ENCODE measurements around the gene FUCA1. TPM values are rescaled to one million over a fixed set of nuclear protein-coding genes. Genes with fewer than 3 reads are reported as not detected.

FUCA1 gene
- total and polyA plus RNA-seq, 2 of the 8 experiments (the other 6 are each of a cell fraction or from before 2014, with no cell fraction given) = 5.9 to 6.4 TPM

DNA sequence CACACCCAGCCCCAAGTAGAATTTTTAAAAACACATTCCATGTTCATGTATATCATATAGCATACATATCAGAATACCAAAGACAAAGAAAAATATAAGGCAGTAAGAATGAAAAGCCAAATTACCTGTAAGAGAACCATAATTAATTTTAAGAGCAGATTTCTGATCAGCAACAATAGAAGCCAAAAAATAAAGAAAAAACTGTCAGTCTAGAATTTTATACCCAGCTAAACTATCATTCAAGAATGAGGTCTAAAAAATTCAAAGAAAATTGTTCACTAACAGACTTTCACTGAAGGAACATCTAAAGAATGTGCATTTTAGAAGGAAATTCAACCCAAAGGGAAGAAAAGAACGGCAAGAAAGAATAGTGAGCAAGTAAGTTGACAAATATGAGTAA lies 10.6 kb upstream of the FUCA1 start:
- Histone ChIP-seq H2BK12ac (ENCODE audit: low read depth, low read length) (no peak overlapping the region), H3K27ac (ENCODE audit: low read depth, low read length) (no peak overlapping the region), H3K4ac (replicated peaks; ENCODE audit: insufficient read length, low read depth, low read length) (no peak overlapping the region), H3K27me3 (replicated peaks in 1 of 4; ENCODE audit: control insufficient read depth in 3 of 4, extremely low read depth in 1 of 4, insufficient read depth in 3 of 4, low read length in 3 of 4) (no peaks in the 10 kb centered on the region), H2BK5ac (ENCODE audit: low read depth, low read length) (no peak overlapping the region), H4K5ac (ENCODE audit: insufficient read length, low read depth, low read length) (no peak overlapping the region), H2BK120ac (replicated peaks; ENCODE audit: low read depth, low read length) (no peak overlapping the region), H3K4me3 (ENCODE audit: extremely low read depth in 1 of 4, insufficient read depth in 2 of 4, low read depth in 3 of 4, low read length in 4 of 4) (no peak overlapping the region), H3K9me3 (ENCODE audit: insufficient read depth in 2 of 2, low read depth in 1 of 2, low read length in 1 of 2) (peaks cover 0 to 12% of the 10 kb centered on the region in 2 experiments; a peak in 2 of 4 replicates), H3K23me2 (ENCODE audit: low read depth, low read length) (no peaks in the 10 kb centered on the region), H3K36me3 (ENCODE audit: control insufficient read depth in 2 of 4, insufficient read depth in 4 of 4, low read length in 3 of 4) (no peaks in the 10 kb centered on the region), H3K79me2 (ENCODE audit: control insufficient read depth in 1 of 2, insufficient read depth in 2 of 2, low read length in 2 of 2) (no peaks in the 10 kb centered on the region), H2AK5ac (ENCODE audit: low read depth, low read length) (no peak overlapping the region), H2BK20ac (ENCODE audit: low read length) (no peak overlapping the region), H3K23ac (ENCODE audit: insufficient read length) (no peak overlapping the region), H4K8ac (ENCODE audit: extremely low read depth, insufficient read depth, low read length) (no peak overlapping the region), H4K20me1 (replicated peaks in 1 of 2; ENCODE audit: control insufficient read depth in 1 of 2, insufficient read depth in 2 of 2, low read length in 2 of 2) (no peaks in the 10 kb centered on the region), H3K56ac (replicated peaks; ENCODE audit: insufficient read length, low read depth, low read length) (no peak overlapping the region), H2AFZ (ENCODE audit: low read length) (no peak overlapping the region), H3K14ac (ENCODE audit: insufficient read length) (no peak overlapping the region), H3K4me1 (replicated peaks in 1 of 4; ENCODE audit: control insufficient read depth in 3 of 4, insufficient read depth in 4 of 4, low read length in 3 of 4) (no peaks in the 10 kb centered on the region), H3K79me1 (ENCODE audit: low read depth, low read length) (no peaks in the 10 kb centered on the region), H3K9ac (replicated peaks in 1 of 4; ENCODE audit: extremely low read depth in 1 of 4, low read depth in 3 of 4, low read length in 3 of 4) (no peak overlapping the region), H3K18ac (ENCODE audit: extremely low read depth, low read length) (no peak overlapping the region), H4K91ac (replicated peaks; ENCODE audit: insufficient read length, low read length) (no peak overlapping the region), H2BK15ac (ENCODE audit: low read length) (no peak overlapping the region), H3K4me2 (ENCODE audit: insufficient read depth in 1 of 2, low read depth in 2 of 2, low read length in 2 of 2) (no peak overlapping the region)
- CTCF ChIA-PET (ENCODE audit: partially characterized antibody) = no interaction called here
- no peak for DNase-seq (ENCODE audit: low read depth in 1 of 2, low spot score in 2 of 2)
- no peak for TF ChIP-seq SRF (IDR thresholded peaks at IDR 0.05; ENCODE audit: low read depth, low read length)
- TF ChIP-seq RXRA (IDR thresholded peaks at IDR 0.05; ENCODE audit: insufficient read depth, low read depth, low read length) = no peak
- TF ChIP-seq BACH1 (IDR thresholded peaks at IDR 0.05; ENCODE audit: low read length) = no peak
- TF ChIP-seq PHF8 (conservative IDR thresholded peaks at IDR 0.05; ENCODE audit: low read depth, low read length) = no peak
- TF ChIP-seq YY1 (IDR thresholded peaks at IDR 0.05; ENCODE audit: low read depth, low read length) = no peak
- TF ChIP-seq CEBPB (IDR thresholded peaks at IDR 0.05; ENCODE audit: low read depth, low read length) = no peak
- no peak for TF ChIP-seq SIN3A (conservative IDR thresholded peaks at IDR 0.05 in 1 of 2, IDR thresholded peaks at IDR 0.05 in 1 of 2; ENCODE audit: low read depth in 1 of 2, low read length in 2 of 2)
- no peak for TF ChIP-seq GTF2F1 (IDR thresholded peaks at IDR 0.05; ENCODE audit: borderline replicate concordance, low read depth, low read length)
- TF ChIP-seq TAF1 (IDR thresholded peaks at IDR 0.05; ENCODE audit: low read depth, low read length) = no peak
- no peak for TF ChIP-seq CHD1 (IDR thresholded peaks at IDR 0.05; ENCODE audit: low read depth, low read length)
- TF ChIP-seq CREB1 (IDR thresholded peaks at IDR 0.05) = no peak
- TF ChIP-seq, protein P1, sequence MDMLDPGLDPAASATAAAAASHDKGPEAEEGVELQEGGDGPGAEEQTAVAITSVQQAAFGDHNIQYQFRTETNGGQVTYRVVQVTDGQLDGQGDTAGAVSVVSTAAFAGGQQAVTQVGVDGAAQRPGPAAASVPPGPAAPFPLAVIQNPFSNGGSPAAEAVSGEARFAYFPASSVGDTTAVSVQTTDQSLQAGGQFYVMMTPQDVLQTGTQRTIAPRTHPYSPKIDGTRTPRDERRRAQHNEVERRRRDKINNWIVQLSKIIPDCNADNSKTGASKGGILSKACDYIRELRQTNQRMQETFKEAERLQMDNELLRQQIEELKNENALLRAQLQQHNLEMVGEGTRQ (IDR thresholded peaks at IDR 0.05; ENCODE audit: low read length) = no peak
- TF ChIP-seq POU5F1 (IDR thresholded peaks at IDR 0.05; ENCODE audit: low read depth, low read length) = no peak
- no peak for FAIRE-seq
- POLR2A ChIA-PET (ENCODE audit: partially characterized antibody) = no interaction called here
- 71% methylated on average over 1 of the region's 1 CpG; no CpG with 5 or more reads in 1 of the 2 experiments for WGBS, 2 experiments (ENCODE audit: extremely low coverage in 1 of 2, insufficient coverage in 1 of 2, insufficient read length in 1 of 2, insufficient replicate concordance in 2 of 2, low coverage in 1 of 2, low lambda C conversion rate in 2 of 2, missing lambda C conversion rate in 1 of 2)

Measured in H1 (cell line).